ENCODE data around the gene RBP3. TPM values are rescaled to one million over a fixed set of nuclear protein-coding genes. Genes with fewer than 3 reads are reported as not detected.

The RBP3 gene
- total and polyA plus RNA-seq, 2 of the 4 experiments (the other 2 are of a cell fraction): not detected

DNA sequence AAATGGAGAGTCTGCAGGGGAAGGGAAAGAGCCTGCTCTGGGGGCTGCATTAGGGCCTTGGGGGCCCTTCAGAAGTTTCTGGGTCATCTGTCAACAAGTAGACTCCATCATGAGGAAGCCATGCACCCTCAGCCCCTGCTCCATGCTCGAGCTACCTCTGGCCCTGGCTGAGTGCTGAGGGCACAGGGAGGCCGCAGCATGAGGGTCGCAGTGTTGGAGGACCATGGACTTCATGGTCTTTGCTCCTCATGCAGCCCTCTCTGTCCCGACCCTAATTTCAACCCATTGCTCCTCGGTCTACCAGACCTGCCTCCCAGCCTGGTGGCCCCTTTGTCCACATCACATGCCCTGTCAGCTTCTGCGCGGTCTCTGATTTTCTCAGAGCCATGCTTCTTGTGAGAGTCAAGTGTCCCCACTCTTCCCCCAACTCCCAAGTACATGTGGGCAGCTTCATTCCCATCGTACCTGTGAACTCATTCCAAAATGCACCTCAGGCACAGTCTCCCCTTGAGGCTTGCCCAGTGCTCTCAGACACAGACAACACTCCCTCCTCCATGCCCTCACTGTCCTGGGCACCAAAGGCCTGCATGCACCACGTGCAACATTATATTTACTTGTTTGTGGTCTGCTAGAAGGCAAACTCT is 21.2 kb downstream of the RBP3 start:
- BruUV-seq (replicated peaks): no TSS peak
- 93% methylated on average over 3 of the region's 9 CpGs; no CpG with 5 or more reads in 1 of the 2 experiments for WGBS, 2 experiments (ENCODE audit: extremely low coverage in 2 of 2, insufficient read length in 1 of 2)

More for the DNA sequence above, 21.2 kb downstream of the RBP3 start:
- dilution Hi-C loops (cut with HindIII; ENCODE audit: low sequenced_read_pairs, unreplicated experiment) (no loop called here), intact Hi-C loops (cut with micrococcal nuclease) (no loop called here), in situ Hi-C loops (cut with MboI; ENCODE audit: low sequenced_read_pairs) (no loop called here)
- ChIA-PET POLR2A (ENCODE audit: unreplicated experiment) (no interaction called here), CTCF (no interaction called here)
- H3K79me1 ChIP-seq (ENCODE audit: low read depth in 1 of 2, low read length in 2 of 2): no peaks in the 10 kb centered on the region
- no peaks in the 10 kb centered on the region; the same call in 1 of the 2 replicates for H3K9me1 ChIP-seq (ENCODE audit: insufficient read depth, low read length)
- H3K27me3 ChIP-seq (ENCODE audit: control insufficient read depth, insufficient read depth, low read length): peaks cover 46% of the 10 kb centered on the region
- no peaks in the 10 kb centered on the region for H3K9me3 ChIP-seq (ENCODE audit: control insufficient read depth, insufficient read depth, low read length)
- no peak overlapping the region for H3K9ac ChIP-seq (ENCODE audit: low read depth, low read length)
- no peak overlapping the region for H3K4me3 ChIP-seq (ENCODE audit: insufficient read depth, low read depth, low read length)
- H3K27ac ChIP-seq (ENCODE audit: insufficient read depth, low read length): no peak overlapping the region
- H4K8ac ChIP-seq (ENCODE audit: low read depth in 2 of 2, low read length in 2 of 2): no peak overlapping the region
- no peak overlapping the region for H2BK20ac ChIP-seq (ENCODE audit: low read depth, low read length)
- H4K5ac ChIP-seq (ENCODE audit: low read depth, low read length): no peak overlapping the region
- no peak overlapping the region for H2AFZ ChIP-seq (replicated peaks; ENCODE audit: low read length, poor library complexity)
- no peak overlapping the region for H2BK15ac ChIP-seq (ENCODE audit: low read depth, low read length)
- H4K20me1 ChIP-seq (ENCODE audit: insufficient read depth, low read length): no peaks in the 10 kb centered on the region
- no peak overlapping the region for H3K14ac ChIP-seq (replicated peaks; ENCODE audit: low read depth, low read length)
- H4K91ac ChIP-seq (ENCODE audit: insufficient read depth, low read depth, low read length): no peak overlapping the region
- TF ChIP-seq BHLHE40 (IDR thresholded peaks at IDR 0.05; ENCODE audit: low read depth, low read length) (no peak), RCOR1 (IDR thresholded peaks at IDR 0.05; ENCODE audit: insufficient replicate concordance, low read length) (no peak), CEBPB (IDR thresholded peaks at IDR 0.05; ENCODE audit: low read depth, low read length) (no peak), RFX5 (IDR thresholded peaks at IDR 0.05; ENCODE audit: low read depth, low read length) (no peak)
- TF ChIP-seq, protein P1, sequence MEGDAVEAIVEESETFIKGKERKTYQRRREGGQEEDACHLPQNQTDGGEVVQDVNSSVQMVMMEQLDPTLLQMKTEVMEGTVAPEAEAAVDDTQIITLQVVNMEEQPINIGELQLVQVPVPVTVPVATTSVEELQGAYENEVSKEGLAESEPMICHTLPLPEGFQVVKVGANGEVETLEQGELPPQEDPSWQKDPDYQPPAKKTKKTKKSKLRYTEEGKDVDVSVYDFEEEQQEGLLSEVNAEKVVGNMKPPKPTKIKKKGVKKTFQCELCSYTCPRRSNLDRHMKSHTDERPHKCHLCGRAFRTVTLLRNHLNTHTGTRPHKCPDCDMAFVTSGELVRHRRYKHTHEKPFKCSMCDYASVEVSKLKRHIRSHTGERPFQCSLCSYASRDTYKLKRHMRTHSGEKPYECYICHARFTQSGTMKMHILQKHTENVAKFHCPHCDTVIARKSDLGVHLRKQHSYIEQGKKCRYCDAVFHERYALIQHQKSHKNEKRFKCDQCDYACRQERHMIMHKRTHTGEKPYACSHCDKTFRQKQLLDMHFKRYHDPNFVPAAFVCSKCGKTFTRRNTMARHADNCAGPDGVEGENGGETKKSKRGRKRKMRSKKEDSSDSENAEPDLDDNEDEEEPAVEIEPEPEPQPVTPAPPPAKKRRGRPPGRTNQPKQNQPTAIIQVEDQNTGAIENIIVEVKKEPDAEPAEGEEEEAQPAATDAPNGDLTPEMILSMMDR (conservative IDR thresholded peaks at IDR 0.05; ENCODE audit: low read depth, low read length): no peak
- TF ChIP-seq, protein P2, sequence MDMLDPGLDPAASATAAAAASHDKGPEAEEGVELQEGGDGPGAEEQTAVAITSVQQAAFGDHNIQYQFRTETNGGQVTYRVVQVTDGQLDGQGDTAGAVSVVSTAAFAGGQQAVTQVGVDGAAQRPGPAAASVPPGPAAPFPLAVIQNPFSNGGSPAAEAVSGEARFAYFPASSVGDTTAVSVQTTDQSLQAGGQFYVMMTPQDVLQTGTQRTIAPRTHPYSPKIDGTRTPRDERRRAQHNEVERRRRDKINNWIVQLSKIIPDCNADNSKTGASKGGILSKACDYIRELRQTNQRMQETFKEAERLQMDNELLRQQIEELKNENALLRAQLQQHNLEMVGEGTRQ (IDR thresholded peaks at IDR 0.05; ENCODE audit: low read depth, low read length): no peak
- ATAC-seq (ENCODE audit: low read depth) (no peak), DNase-seq (no peak)
- no peak overlapping the region for H2AK5ac ChIP-seq (ENCODE audit: low read depth, low read length)
- H2BK5ac ChIP-seq (ENCODE audit: low read depth, low read length, poor library complexity, severe bottlenecking): no peak overlapping the region
- H3K4me2 ChIP-seq (ENCODE audit: low read depth, low read length): no peak overlapping the region
- no peak overlapping the region; the same call in 1 of the 2 replicates for H3K23ac ChIP-seq (ENCODE audit: low read depth, low read length)
- H2AK9ac ChIP-seq (replicated peaks; ENCODE audit: low read depth, low read length, poor library complexity): no peak overlapping the region
- H3K4me1 ChIP-seq (ENCODE audit: control insufficient read depth, insufficient read depth, low read length): no peaks in the 10 kb centered on the region
- no peak overlapping the region for H2BK120ac ChIP-seq (ENCODE audit: low read depth, low read length)
- H3K18ac ChIP-seq (ENCODE audit: low read depth, low read length): no peak overlapping the region
- no peak overlapping the region for H3K56ac ChIP-seq (ENCODE audit: extremely low read depth, insufficient read depth, low read length)
- H3K4ac ChIP-seq (ENCODE audit: low read depth, low read length): no peak overlapping the region
- no peaks in the 10 kb centered on the region for H3K36me3 ChIP-seq (ENCODE audit: control insufficient read depth, insufficient read depth, low read length)

Data from IMR-90 (cell line).